Glutamatergic neuron (in vitro differentiated cells): Measurements from ENCODE around the gene HDAC10. TPM values are rescaled to one million over a fixed set of nuclear protein-coding genes. Genes with fewer than 3 reads are reported as not detected.

Experiments
- DNase-seq: peaks from one replicate; pipeline ENCODE4 v3.0.0; 2022
- H3K27ac Mint-ChIP-seq: one replicate; pipeline ENCODE4 v1.8.0; 2020; ENCODE audit warnings: mild to moderate bottlenecking, mixed read lengths, inconsistent platforms; ENCODE audit not compliant: unreplicated experiment
- H3K27me3 Mint-ChIP-seq: one replicate; pipeline ENCODE4 v1.8.0; 2020; ENCODE audit warnings: mild to moderate bottlenecking, moderate library complexity, mixed read lengths, inconsistent platforms; ENCODE audit not compliant: unreplicated experiment
- H3K36me3 Mint-ChIP-seq: one replicate; pipeline ENCODE4 v1.8.0; 2020; ENCODE audit warnings: mild to moderate bottlenecking, mixed read lengths, inconsistent platforms; ENCODE audit not compliant: unreplicated experiment
- H3K4me1 Mint-ChIP-seq: one replicate; pipeline ENCODE4 v1.8.0; 2020; ENCODE audit warnings: mild to moderate bottlenecking, low read depth, mixed read lengths, inconsistent platforms; ENCODE audit not compliant: unreplicated experiment
- H3K4me3 Mint-ChIP-seq: one replicate; pipeline ENCODE4 v1.8.0; 2020; ENCODE audit warnings: mild to moderate bottlenecking, mixed read lengths, inconsistent platforms; ENCODE audit not compliant: unreplicated experiment
- H3K9me3 Mint-ChIP-seq: one replicate; pipeline ENCODE4 v1.8.0; 2020; ENCODE audit warnings: mild to moderate bottlenecking, moderate library complexity, mixed read lengths, inconsistent platforms; ENCODE audit not compliant: unreplicated experiment
- total RNA-seq: library from RNA; stranded (reverse); fragmentation: NEBNext Ultra II Directional; extraction: Animal tissue kit (Norgen Biotek cat#: 25700); gene quantifications from one replicate; pipeline ENCODE4 v1.2.1, GENCODE V29; 2021; ENCODE audit not compliant: unreplicated experiment
- TF ChIP-seq, protein P1 (sequence below): fragments of 200-600 bp; sonication (generic); IDR thresholded peaks from one replicate; pipeline ENCODE4 v1.5.0; 2021; ENCODE audit not compliant: partially characterized antibody, unreplicated experiment

HDAC10 gene
- total RNA-seq, 1 donor from 2014 or later, result 88.2 TPM

DNA sequence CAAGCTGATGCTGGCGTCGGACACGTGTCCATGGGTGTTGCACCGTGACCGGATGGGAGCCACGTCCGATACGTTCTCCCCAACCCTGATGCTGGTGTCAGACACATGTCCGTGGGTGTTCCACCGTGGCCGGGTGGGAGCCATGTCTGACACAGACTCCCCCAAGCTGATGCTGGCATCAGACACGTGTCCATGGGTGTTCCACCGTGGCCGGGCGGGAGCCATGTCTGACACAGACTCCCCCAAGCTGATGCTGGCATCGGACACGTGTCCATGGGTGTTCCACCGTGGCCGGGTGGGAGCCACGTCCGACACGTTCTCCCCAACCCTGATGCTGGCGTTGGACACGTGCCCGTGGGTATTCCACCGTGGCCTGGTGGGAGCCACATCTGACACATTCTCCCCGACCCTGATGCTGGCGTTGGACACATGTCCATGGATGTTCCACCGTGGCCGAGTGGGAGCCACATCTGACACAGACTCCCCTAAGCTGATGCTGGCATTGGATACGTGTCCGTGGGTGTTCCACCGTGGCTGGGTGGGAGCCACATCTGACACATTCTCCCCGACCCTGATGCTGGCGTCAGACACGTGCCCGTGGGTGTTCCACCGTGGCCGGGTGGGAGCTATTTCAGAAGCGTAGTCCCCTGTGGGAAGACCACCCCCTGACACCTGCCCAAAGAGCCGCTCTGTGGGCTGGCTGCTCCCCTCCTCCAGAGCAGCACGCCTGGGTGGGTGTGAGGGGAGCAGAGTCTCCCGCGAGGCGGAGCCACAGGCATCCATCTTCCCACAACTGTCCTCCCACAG lies 30.3 kb downstream of the HDAC10 start:
- no peak for DNase-seq
- Mint-ChIP-seq H3K4me3 (no peak overlapping the region), H3K36me3 (no peaks in the 10 kb centered on the region), H3K9me3 (peaks cover 18% of the 10 kb centered on the region), H3K27me3 (peaks cover 10% of the 10 kb centered on the region), H3K27ac (no peak overlapping the region), H3K4me1 (no peaks in the 10 kb centered on the region)
- TF ChIP-seq, protein P1, sequence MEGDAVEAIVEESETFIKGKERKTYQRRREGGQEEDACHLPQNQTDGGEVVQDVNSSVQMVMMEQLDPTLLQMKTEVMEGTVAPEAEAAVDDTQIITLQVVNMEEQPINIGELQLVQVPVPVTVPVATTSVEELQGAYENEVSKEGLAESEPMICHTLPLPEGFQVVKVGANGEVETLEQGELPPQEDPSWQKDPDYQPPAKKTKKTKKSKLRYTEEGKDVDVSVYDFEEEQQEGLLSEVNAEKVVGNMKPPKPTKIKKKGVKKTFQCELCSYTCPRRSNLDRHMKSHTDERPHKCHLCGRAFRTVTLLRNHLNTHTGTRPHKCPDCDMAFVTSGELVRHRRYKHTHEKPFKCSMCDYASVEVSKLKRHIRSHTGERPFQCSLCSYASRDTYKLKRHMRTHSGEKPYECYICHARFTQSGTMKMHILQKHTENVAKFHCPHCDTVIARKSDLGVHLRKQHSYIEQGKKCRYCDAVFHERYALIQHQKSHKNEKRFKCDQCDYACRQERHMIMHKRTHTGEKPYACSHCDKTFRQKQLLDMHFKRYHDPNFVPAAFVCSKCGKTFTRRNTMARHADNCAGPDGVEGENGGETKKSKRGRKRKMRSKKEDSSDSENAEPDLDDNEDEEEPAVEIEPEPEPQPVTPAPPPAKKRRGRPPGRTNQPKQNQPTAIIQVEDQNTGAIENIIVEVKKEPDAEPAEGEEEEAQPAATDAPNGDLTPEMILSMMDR, result no peak

GRCh38 chr22:50219800-50220602 lies 31.1 kb downstream of the HDAC10 start:
- H3K9me3 Mint-ChIP-seq, result peaks cover 18% of the 10 kb centered on the region
- H3K27me3 Mint-ChIP-seq, result peaks cover 12% of the 10 kb centered on the region
- no peaks in the 10 kb centered on the region for H3K4me1 Mint-ChIP-seq
- H3K4me3 Mint-ChIP-seq, result no peak overlapping the region
- TF ChIP-seq, protein P1, result no peak
- H3K27ac Mint-ChIP-seq, result no peak overlapping the region
- no peaks in the 10 kb centered on the region for H3K36me3 Mint-ChIP-seq
- DNase-seq, result no peak

DNA sequence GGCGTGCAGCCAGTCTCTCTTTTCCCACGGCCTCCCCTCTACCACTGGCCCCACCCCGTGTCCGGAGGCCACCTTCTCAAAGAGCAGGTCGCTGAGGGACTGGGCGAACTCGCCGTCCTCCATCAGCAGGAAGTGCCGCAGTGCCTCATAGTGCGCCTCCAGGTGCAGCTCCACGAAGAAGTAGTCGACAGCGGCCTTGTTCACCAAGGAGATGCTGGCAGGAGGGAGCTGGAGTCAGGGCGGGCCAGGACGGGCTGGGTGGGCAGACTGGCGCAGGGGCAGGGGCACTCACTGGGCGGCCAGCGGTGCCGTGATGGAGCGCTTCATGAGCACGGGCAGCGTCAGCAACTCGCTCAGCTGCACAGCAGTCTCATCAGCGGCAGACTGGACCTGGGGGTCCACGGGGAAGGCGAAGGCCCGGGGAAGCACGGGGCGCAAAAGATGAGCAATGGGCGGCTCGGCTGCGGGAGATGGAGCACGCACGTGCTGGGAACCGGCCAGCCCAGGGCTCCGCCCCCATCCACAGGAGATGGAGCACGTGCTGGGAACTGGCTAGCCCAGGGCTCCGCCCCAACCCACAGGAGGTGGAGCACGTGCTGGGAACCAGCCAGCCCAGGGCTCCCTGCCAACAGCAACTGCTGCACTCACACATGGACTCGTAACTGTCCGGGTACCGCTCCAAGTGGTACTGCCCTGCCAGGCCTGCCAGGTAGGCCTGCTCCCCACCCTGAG lies 31.9 kb downstream of the HDAC10 start:
- Mint-ChIP-seq H3K9me3 (peaks cover 14% of the 10 kb centered on the region), H3K4me1 (no peaks in the 10 kb centered on the region), H3K36me3 (peaks cover 4% of the 10 kb centered on the region), H3K4me3 (no peak overlapping the region), H3K27me3 (peaks cover 15% of the 10 kb centered on the region), H3K27ac (no peak overlapping the region)
- DNase-seq, result no peak
- TF ChIP-seq, protein P1, result no peak

- H3K9me3 Mint-ChIP-seq, result peaks cover 13% of the 10 kb centered on the region
- peaks cover 5% of the 10 kb centered on the region for H3K36me3 Mint-ChIP-seq
- H3K27ac Mint-ChIP-seq, result no peak overlapping the region
- no peak overlapping the region for H3K4me3 Mint-ChIP-seq
- no peaks in the 10 kb centered on the region for H3K4me1 Mint-ChIP-seq
- no peak for DNase-seq
- TF ChIP-seq, protein P1, result no peak
- peaks cover 17% of the 10 kb centered on the region for H3K27me3 Mint-ChIP-seq
Measured at GRCh38 chr22:50218153-50218995, 32.7 kb downstream of the HDAC10 start.
